Fibroblast of lung (primary cell): Measurements from ENCODE around the gene PNMA6E. TPM values are rescaled to one million over a fixed set of nuclear protein-coding genes. Genes with fewer than 3 reads are reported as not detected.

Experiments
- DNase-seq, 2 donors: peaks; one replicate each; pipeline versions ENCODE4 v3.0.0 to v3.0.0-alpha.2; 2010; ENCODE audit warnings: low read depth in 2 of 2
- H2AFZ ChIP-seq: 2 replicates; pipeline ENCODE4 v1.5.1; 2012; ENCODE audit warnings: low read length, control low read depth, inconsistent platforms
- H3K27ac ChIP-seq: 2 replicates; pipeline ENCODE4 v1.5.1; 2011; ENCODE audit warnings: low read length, control low read depth; ENCODE audit not compliant: insufficient read depth
- H3K27me3 ChIP-seq: 2 replicates; pipeline ENCODE4 v1.5.1; 2011; ENCODE audit warnings: mild to moderate bottlenecking, low read length; ENCODE audit not compliant: control insufficient read depth, insufficient read depth
- H3K36me3 ChIP-seq: 2 replicates; pipeline ENCODE4 v1.5.1; 2011; ENCODE audit warnings: low read length; ENCODE audit not compliant: control insufficient read depth, insufficient read depth
- H3K4me1 ChIP-seq: 2 replicates; pipeline ENCODE4 v1.5.1; 2011; ENCODE audit warnings: low read length; ENCODE audit not compliant: control insufficient read depth, insufficient read depth; ENCODE audit errors: extremely low read depth
- H3K4me2 ChIP-seq: 2 replicates; pipeline ENCODE4 v1.5.1; 2011; ENCODE audit warnings: low read length, control low read depth; ENCODE audit not compliant: insufficient read depth; ENCODE audit errors: extremely low read depth
- H3K4me3 ChIP-seq, 4 experiments: fragments of 200-600 bp in 1 of 4; sonication (generic) in 1 of 4; replicated peaks in 1 of 4; 2 replicates each; pipeline ENCODE4 v1.5.1; 2011 to 2016; ENCODE audit warnings: low read length in 4 of 4, low read depth in 3 of 4, mild to moderate bottlenecking in 3 of 4, control low read depth in 2 of 4, inconsistent platforms in 1 of 4, mixed read lengths in 1 of 4; ENCODE audit not compliant: insufficient read depth in 1 of 4; ENCODE audit errors: control extremely low read depth in 1 of 4
- H3K79me2 ChIP-seq: 2 replicates; pipeline ENCODE4 v1.5.1; 2012; ENCODE audit warnings: mild to moderate bottlenecking, low read length, inconsistent platforms; ENCODE audit not compliant: control insufficient read depth, insufficient read depth
- H3K9ac ChIP-seq: 2 replicates; pipeline ENCODE4 v1.5.1; 2011; ENCODE audit warnings: mild to moderate bottlenecking, low read length, control low read depth; ENCODE audit not compliant: insufficient read depth
- H3K9me3 ChIP-seq: 2 replicates; pipeline ENCODE4 v1.5.1; 2012; ENCODE audit warnings: low read depth, low read length; ENCODE audit not compliant: control insufficient read depth, insufficient read depth
- H4K20me1 ChIP-seq: 2 replicates; pipeline ENCODE4 v1.5.1; 2011; ENCODE audit warnings: low read length; ENCODE audit not compliant: control insufficient read depth, insufficient read depth; ENCODE audit errors: extremely low read depth
- CTCF ChIP-seq, 2 donors: IDR thresholded peaks in 1 of 2; conservative IDR thresholded peaks in 1 of 2; 1 replicate in 1 of 2; 2 replicates in 1 of 2; pipeline ENCODE4 v1.5.1; 2011 to 2012; ENCODE audit warnings: low read length in 2 of 2, control low read depth in 1 of 2, inconsistent platforms in 1 of 2, low read depth in 1 of 2, mild to moderate bottlenecking in 1 of 2
- EZH2 ChIP-seq: IDR thresholded peaks from 2 replicates; pipeline ENCODE4 v1.5.1; 2012; ENCODE audit warnings: low read length, control low read depth, mild to moderate bottlenecking; ENCODE audit errors: missing control alignments
- polyA plus RNA-seq, 2 donors: library from polyadenylated mRNA; depleted of rRNA in 1 of 2; stranded (reverse) in 1 of 2; unstranded in 1 of 2; fragments of >200 nt; gene quantifications; 2 replicates each; pipeline ENCODE4 v1.2.1, GENCODE V29; 2011 to 2012; ENCODE audit warnings: missing spikeins in 1 of 2
- total RNA-seq: library from RNA; depleted of rRNA; stranded (reverse); fragments of >200 nt; gene quantifications from 2 replicates; pipeline ENCODE4 v1.2.1, GENCODE V29; 2014

The PNMA6E gene
- total and polyA plus RNA-seq, 2 donors (not counting 1 experiment from before 2014, with no cell fraction given), result not detected

DNA sequence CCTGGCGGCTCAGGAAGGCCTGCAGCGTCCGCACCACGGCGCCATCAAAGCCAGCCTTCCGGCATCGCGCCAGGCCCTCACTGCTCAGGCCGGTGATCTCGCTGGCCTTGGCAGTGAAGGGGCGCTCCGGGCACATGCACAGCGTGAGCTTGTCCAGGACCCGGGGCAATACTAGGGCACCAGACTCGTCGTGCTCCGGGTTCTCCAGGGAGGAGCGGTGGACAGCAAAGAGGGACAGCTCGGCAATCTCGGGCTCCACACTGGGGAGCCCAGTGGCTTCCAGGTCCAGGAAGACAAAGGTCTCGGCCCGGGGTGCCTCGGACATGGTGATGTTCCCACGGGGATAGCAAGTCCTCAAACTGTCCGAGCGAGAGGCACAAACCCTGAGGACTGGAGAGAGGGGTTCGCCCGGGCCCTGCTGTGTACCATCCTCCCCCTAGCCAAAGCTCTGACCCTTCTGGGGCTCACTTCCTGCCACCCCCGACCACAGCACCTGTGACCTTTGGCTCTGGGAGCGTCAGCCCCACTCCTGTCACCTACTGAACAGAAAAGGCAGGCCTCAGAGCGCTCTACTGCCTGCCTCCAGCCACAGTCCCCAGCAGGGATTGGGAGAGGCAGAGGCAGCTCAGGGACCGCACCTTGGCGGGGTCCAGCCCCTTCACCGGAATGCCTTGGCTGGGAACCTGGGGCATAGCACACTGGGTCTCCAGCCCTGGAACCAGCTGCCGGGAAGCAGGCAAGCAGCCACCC lies 44.1 kb upstream of the PNMA6E start:
- no peak for TF ChIP-seq EZH2
- TF ChIP-seq CTCF (conservative IDR thresholded peaks at IDR 0.05 in 1 of 2, IDR thresholded peaks at IDR 0.05 in 1 of 2; ENCODE audit: low read depth in 1 of 2, low read length in 2 of 2), result no peak
- Histone ChIP-seq H3K27ac (no peak overlapping the region), H3K36me3 (no peaks in the 10 kb centered on the region), H3K9me3 (no peaks in the 10 kb centered on the region), H3K4me2 (no peak overlapping the region), H3K9ac (no peak overlapping the region), H2AFZ (no peak overlapping the region), H3K27me3 (no peaks in the 10 kb centered on the region), H4K20me1 (no peaks in the 10 kb centered on the region), H3K79me2 (no peaks in the 10 kb centered on the region), H3K4me3 (no peak overlapping the region), H3K4me1 (no peaks in the 10 kb centered on the region)
- DNase-seq, result no peak

- Histone ChIP-seq H3K4me2 (no peak overlapping the region), H3K27me3 (no peaks in the 10 kb centered on the region), H3K36me3 (no peaks in the 10 kb centered on the region), H4K20me1 (no peaks in the 10 kb centered on the region), H3K9ac (no peak overlapping the region), H3K4me3 (no peak overlapping the region), H2AFZ (no peak overlapping the region), H3K4me1 (no peaks in the 10 kb centered on the region), H3K27ac (no peak overlapping the region), H3K79me2 (no peaks in the 10 kb centered on the region), H3K9me3 (no peaks in the 10 kb centered on the region)
- no peak for TF ChIP-seq CTCF (conservative IDR thresholded peaks at IDR 0.05 in 1 of 2, IDR thresholded peaks at IDR 0.05 in 1 of 2; ENCODE audit: low read depth in 1 of 2, low read length in 2 of 2)
- no peak for TF ChIP-seq EZH2
- DNase-seq, result no peak
Measured at GRCh38 chrX:153444333-153445011, 43.3 kb upstream of the PNMA6E start.

GRCh38 chrX:153443476-153444332 lies 42.6 kb upstream of the PNMA6E start:
- TF ChIP-seq EZH2 (no peak), CTCF (conservative IDR thresholded peaks at IDR 0.05 in 1 of 2, IDR thresholded peaks at IDR 0.05 in 1 of 2; ENCODE audit: low read depth in 1 of 2, low read length in 2 of 2) (no peak)
- H3K27me3 ChIP-seq, result no peaks in the 10 kb centered on the region
- H3K27ac ChIP-seq, result no peak overlapping the region
- no peaks in the 10 kb centered on the region for H3K79me2 ChIP-seq
- H4K20me1 ChIP-seq, result no peaks in the 10 kb centered on the region
- H3K4me2 ChIP-seq, result no peak overlapping the region
- no peaks in the 10 kb centered on the region for H3K36me3 ChIP-seq
- H3K9ac ChIP-seq, result no peak overlapping the region
- H3K9me3 ChIP-seq, result no peaks in the 10 kb centered on the region
- H3K4me1 ChIP-seq, result no peaks in the 10 kb centered on the region
- H3K4me3 ChIP-seq, result no peak overlapping the region
- H2AFZ ChIP-seq, result no peak overlapping the region
- DNase-seq, result no peak
